D721Med (cell line): Measurements from ENCODE around the gene NGF.
"Not testable (repeated sequence)": the region's sequence is repeated elsewhere in the genome, so short reads cannot be mapped to it uniquely, and the experiment has no call there.

Experiments
- DNase-seq: peaks from one replicate; pipeline ENCODE4 v3.0.0; 2011; ENCODE audit warnings: low spot score; ENCODE audit not compliant: insufficient read length
- FAIRE-seq: peaks from 2 replicates; lab custom pipeline; 2011; peaks lifted over from hg19 to GRCh38; lab: Jason Lieb, UNC
- CTCF ChIP-seq: IDR thresholded peaks from 2 replicates; pipeline ENCODE4 v1.5.1; 2012; ENCODE audit warnings: mild to moderate bottlenecking, control low read depth; ENCODE audit not compliant: insufficient read depth; ENCODE audit errors: missing control alignments

NGF gene

GRCh38 chr1:115310581-115311473 is 27.2 kb downstream of the NGF start:
- DNase-seq: no peak
- FAIRE-seq: no peak
- no peak for TF ChIP-seq CTCF

GRCh38 chr1:115309504-115309903 is 28.5 kb downstream of the NGF start:
- FAIRE-seq, DNase-seq: not testable (repeated sequence)

- no peak for DNase-seq
- no peak for FAIRE-seq
- no peak for TF ChIP-seq CTCF
Measured at GRCh38 chr1:115308969-115309368, 29.1 kb downstream of the NGF start.

- no peak for TF ChIP-seq CTCF
- no peak for FAIRE-seq
- DNase-seq: no peak
Measured at GRCh38 chr1:115307661-115308060, 30.4 kb downstream of the NGF start.

GRCh38 chr1:115306146-115306545 is 31.9 kb downstream of the NGF start:
- FAIRE-seq (no peak), DNase-seq (no peak)
- TF ChIP-seq CTCF: no peak

GRCh38 chr1:115303364-115303763 is 34.7 kb downstream of the NGF start:
- no peak for DNase-seq
- no peak for FAIRE-seq
- TF ChIP-seq CTCF: no peak

- FAIRE-seq (no peak), DNase-seq (no peak)
- no peak for TF ChIP-seq CTCF
Measured at GRCh38 chr1:115302390-115302961, 35.6 kb downstream of the NGF start.
